HepG2 (cell line): ENCODE data around the gene AP3D1. TPM values are rescaled to one million over a fixed set of nuclear protein-coding genes. Genes with fewer than 3 reads are reported as not detected.
A peak's percentile ranks its signal among the peaks of the same experiment; 100 is the strongest.

Experiments used
- ARNT2 ChIP-seq: sonication (generic); formaldehyde crosslinking; IDR thresholded peaks from 2 replicates; pipeline ENCODE4 v1.8.0; 2022; ENCODE audit warnings: mild to moderate bottlenecking, low read depth, missing genetic modification reagents, moderate library complexity
- BHLHE40 ChIP-seq: IDR thresholded peaks from 2 replicates; pipeline ENCODE4 v1.6.1; 2011; ENCODE audit warnings: low read length, improper control_type of control experiment
- DNMT3B ChIP-seq: conservative IDR thresholded peaks from 2 replicates; pipeline ENCODE4 v1.6.1; 2016; ENCODE audit warnings: missing biosample characterization, control low read depth
- GTF3A ChIP-seq: sonication (generic); formaldehyde crosslinking; conservative IDR thresholded peaks from 2 replicates; pipeline ENCODE4 v1.4.0; 2020; ENCODE audit warnings: mild to moderate bottlenecking, missing genetic modification reagents
- MAFF ChIP-seq: IDR thresholded peaks from 2 replicates; pipeline ENCODE4 v1.6.1; 2011; ENCODE audit warnings: low read depth, low read length, improper control_type of control experiment
- PATZ1 ChIP-seq: sonication (generic); formaldehyde crosslinking; IDR thresholded peaks from 2 replicates; pipeline ENCODE4 v1.4.0; 2020; ENCODE audit warnings: missing genetic modification reagents
- PAWR ChIP-seq: sonication (generic); formaldehyde crosslinking; IDR thresholded peaks from 2 replicates; pipeline ENCODE4 v1.4.0; 2020; ENCODE audit warnings: missing genetic modification reagents, mild to moderate bottlenecking, borderline replicate concordance
- POLR2G ChIP-seq: fragments of 200-400 bp; formaldehyde crosslinking; IDR thresholded peaks from 2 replicates; pipeline ENCODE4 v1.6.1; 2018; ENCODE audit warnings: mild to moderate bottlenecking, low read depth, low read length, moderate library complexity
- RNF2 ChIP-seq: fragments of 450-650 bp; conservative IDR thresholded peaks from 2 replicates; pipeline ENCODE4 v1.6.1; 2016; ENCODE audit warnings: low read depth
- SIN3A ChIP-seq: IDR thresholded peaks from 2 replicates; pipeline ENCODE4 v1.6.1; 2011; ENCODE audit warnings: low read depth, mild to moderate bottlenecking, control low read depth, low read length, borderline replicate concordance
- SYNCRIP ChIP-seq: fragments of 200-400 bp; formaldehyde crosslinking; IDR thresholded peaks from 2 replicates; pipeline ENCODE4 v1.6.1; 2018; ENCODE audit warnings: mild to moderate bottlenecking, low read depth, low read length; ENCODE audit not compliant: insufficient read depth
- TBP ChIP-seq: sonication (generic); formaldehyde crosslinking; IDR thresholded peaks from 2 replicates; pipeline ENCODE4 v1.5.0; 2020; ENCODE audit warnings: missing genetic modification reagents
- XRCC5 ChIP-seq: fragments of 200-400 bp; formaldehyde crosslinking; optimal IDR thresholded peaks from 2 replicates; pipeline ENCODE3; 2017; ENCODE audit warnings: mild to moderate bottlenecking, low read length
- ZFP37 ChIP-seq: sonication (generic); formaldehyde crosslinking; IDR thresholded peaks from 2 replicates; pipeline ENCODE4 v1.4.0; 2020; ENCODE audit warnings: missing genetic modification reagents, borderline replicate concordance
- ZFP91 ChIP-seq: sonication (generic); formaldehyde crosslinking; IDR thresholded peaks from 2 replicates; pipeline ENCODE4 v1.9.0; 2022; ENCODE audit warnings: missing genetic modification reagents, mild to moderate bottlenecking, borderline replicate concordance
- ZKSCAN5 ChIP-seq: sonication (generic); formaldehyde crosslinking; IDR thresholded peaks from 2 replicates; pipeline ENCODE4 v1.5.1; 2020; ENCODE audit warnings: mild to moderate bottlenecking, missing genetic modification reagents
- ZNF350 ChIP-seq: sonication (generic); formaldehyde crosslinking; IDR thresholded peaks from 2 replicates; pipeline ENCODE4 v1.4.0; 2020; ENCODE audit warnings: mild to moderate bottlenecking, low read depth, missing genetic modification reagents, borderline replicate concordance
- ZNF484 ChIP-seq: sonication (generic); formaldehyde crosslinking; IDR thresholded peaks from 2 replicates; pipeline ENCODE4 v1.5.1; 2020; ENCODE audit warnings: mild to moderate bottlenecking, low read depth, missing genetic modification reagents, borderline replicate concordance
- ZNF724P ChIP-seq: sonication (generic); formaldehyde crosslinking; IDR thresholded peaks from 2 replicates; pipeline ENCODE4 v1.8.0; 2022; ENCODE audit warnings: missing genetic modification reagents, borderline replicate concordance
- ZNF777 ChIP-seq: sonication (generic); formaldehyde crosslinking; IDR thresholded peaks from 2 replicates; pipeline ENCODE4 v1.4.0; 2020; ENCODE audit warnings: missing genetic modification reagents
- ZNF850 ChIP-seq: sonication (generic); formaldehyde crosslinking; conservative IDR thresholded peaks from 2 replicates; pipeline ENCODE4 v1.9.0; 2021; ENCODE audit warnings: mild to moderate bottlenecking, missing genetic modification reagents
- polyA plus RNA-seq, 8 experiments: library from polyadenylated mRNA; depleted of rRNA in 3 of 8; stranded (reverse) in 7 of 8; unstranded in 1 of 8; fragments of >200 nt; fragmentation: Illumina TruSeq in 4 of 8; extraction: Trizol in 4 of 8; gene quantifications; 2 replicates each; pipeline versions ENCODE4 v1.2.1 to v1.2.3, GENCODE V29; 2011 to 2016; ENCODE audit warnings: low read depth in 4 of 8, missing spikeins in 1 of 8, mixed read lengths in 1 of 8; ENCODE audit not compliant: insufficient read depth in 1 of 8
- total RNA-seq, 5 experiments: library from RNA; depleted of rRNA; stranded (reverse); fragments of >200 nt; fragmentation: Illumina TruSeq; extraction: Trizol; gene quantifications; 2 replicates each; pipeline ENCODE4 v1.2.3, GENCODE V29; 2016; ENCODE audit warnings: low read depth in 1 of 5
- TF ChIP-seq, protein P1 (sequence below): sonication (generic); formaldehyde crosslinking; IDR thresholded peaks from 2 replicates; pipeline ENCODE4 v1.4.0; 2020; ENCODE audit warnings: missing genetic modification reagents, borderline replicate concordance

The AP3D1 gene
- total and polyA plus RNA-seq, 2 of the 13 experiments (the other 11 are each of a cell fraction or from before 2014, with no cell fraction given) = 68.0 to 82.6 TPM

- TF ChIP-seq ZFP91 (peak; percentile 100), ZNF850 (CRISPR knock-in tag) (no peak), BHLHE40 (no peak), ZNF350 (CRISPR knock-in tag) (peak; percentile 31; the same call in 1 of the 2 replicates), ARNT2 (CRISPR knock-in tag) (no peak; the same call in 1 of the 2 replicates), PATZ1 (CRISPR knock-in tag) (peak; percentile 23; the same call in 1 of the 2 replicates), PAWR (CRISPR knock-in tag) (no peak), TBP (CRISPR knock-in tag) (no peak), SIN3A (no peak), XRCC5 (no peak), ZNF777 (CRISPR knock-in tag) (no peak; the same call in 1 of the 2 replicates), RNF2 (no peak), SYNCRIP (no peak), ZKSCAN5 (no peak), GTF3A (no peak), MAFF (no peak), ZNF724P (CRISPR knock-in tag) (no peak; the same call in 1 of the 2 replicates), POLR2G (peak; percentile 79), DNMT3B (no peak), ZFP37 (CRISPR knock-in tag) (peak; percentile 45; the same call in 1 of the 2 replicates), ZNF484 (CRISPR knock-in tag) (no peak)
- TF ChIP-seq, protein P1, sequence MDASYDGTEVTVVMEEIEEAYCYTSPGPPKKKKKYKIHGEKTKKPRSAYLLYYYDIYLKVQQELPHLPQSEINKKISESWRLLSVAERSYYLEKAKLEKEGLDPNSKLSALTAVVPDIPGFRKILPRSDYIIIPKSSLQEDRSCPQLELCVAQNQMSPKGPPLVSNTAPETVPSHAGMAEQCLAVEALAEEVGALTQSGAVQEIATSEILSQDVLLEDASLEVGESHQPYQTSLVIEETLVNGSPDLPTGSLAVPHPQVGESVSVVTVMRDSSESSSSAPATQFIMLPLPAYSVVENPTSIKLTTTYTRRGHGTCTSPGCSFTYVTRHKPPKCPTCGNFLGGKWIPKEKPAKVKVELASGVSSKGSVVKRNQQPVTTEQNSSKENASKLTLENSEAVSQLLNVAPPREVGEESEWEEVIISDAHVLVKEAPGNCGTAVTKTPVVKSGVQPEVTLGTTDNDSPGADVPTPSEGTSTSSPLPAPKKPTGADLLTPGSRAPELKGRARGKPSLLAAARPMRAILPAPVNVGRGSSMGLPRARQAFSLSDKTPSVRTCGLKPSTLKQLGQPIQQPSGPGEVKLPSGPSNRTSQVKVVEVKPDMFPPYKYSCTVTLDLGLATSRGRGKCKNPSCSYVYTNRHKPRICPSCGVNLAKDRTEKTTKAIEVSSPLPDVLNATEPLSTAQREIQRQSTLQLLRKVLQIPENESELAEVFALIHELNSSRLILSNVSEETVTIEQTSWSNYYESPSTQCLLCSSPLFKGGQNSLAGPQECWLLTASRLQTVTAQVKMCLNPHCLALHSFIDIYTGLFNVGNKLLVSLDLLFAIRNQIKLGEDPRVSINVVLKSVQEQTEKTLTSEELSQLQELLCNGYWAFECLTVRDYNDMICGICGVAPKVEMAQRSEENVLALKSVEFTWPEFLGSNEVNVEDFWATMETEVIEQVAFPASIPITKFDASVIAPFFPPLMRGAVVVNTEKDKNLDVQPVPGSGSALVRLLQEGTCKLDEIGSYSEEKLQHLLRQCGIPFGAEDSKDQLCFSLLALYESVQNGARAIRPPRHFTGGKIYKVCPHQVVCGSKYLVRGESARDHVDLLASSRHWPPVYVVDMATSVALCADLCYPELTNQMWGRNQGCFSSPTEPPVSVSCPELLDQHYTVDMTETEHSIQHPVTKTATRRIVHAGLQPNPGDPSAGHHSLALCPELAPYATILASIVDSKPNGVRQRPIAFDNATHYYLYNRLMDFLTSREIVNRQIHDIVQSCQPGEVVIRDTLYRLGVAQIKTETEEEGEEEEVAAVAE (CRISPR knock-in tag) = peak; percentile 47; the same call in 1 of the 2 replicates
These were observed 89.6 kb downstream of the AP3D1 start (continued) for GRCh38 chr19:2061495-2062388.
